ENCODE data around the gene ANAPC15.
"Not testable (repeated sequence)": the region's sequence is repeated elsewhere in the genome, so short reads cannot be mapped to it uniquely, and the experiment has no call there.

ANAPC15 gene

DNA sequence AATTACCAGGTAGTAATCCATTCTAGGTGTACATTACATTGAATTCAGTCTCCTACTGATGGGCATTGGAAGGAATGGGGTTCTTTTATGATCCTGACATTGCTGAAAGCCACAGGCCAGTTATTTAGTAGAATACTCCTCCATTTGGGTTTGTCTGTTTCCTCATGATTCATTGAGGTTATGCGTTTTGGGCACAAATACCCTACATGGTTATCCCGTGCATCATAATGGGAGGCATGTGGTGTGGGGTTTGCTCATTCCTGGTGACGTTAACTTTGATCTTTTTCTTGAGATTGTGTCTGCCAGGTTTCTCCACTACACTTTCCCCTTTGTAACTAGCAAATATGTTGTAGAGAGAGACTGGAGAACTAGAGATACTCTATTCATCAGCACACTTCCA, 28.6 kb upstream of the ANAPC15 start:
- Histone ChIP-seq H3K27me3 (ENCODE audit: control insufficient read depth, insufficient read depth, low read length) (peaks cover 3% of the 10 kb centered on the region; the same call in 1 of the 2 replicates), H3K4me3 (ENCODE audit: low read depth, low read length) (no peak overlapping the region), H3K9ac (ENCODE audit: low read length) (no peak overlapping the region), H3K9me3 (ENCODE audit: control insufficient read depth, insufficient read depth, low read depth, low read length) (no peaks in the 10 kb centered on the region), H3K27ac (ENCODE audit: low read depth, low read length) (no peak overlapping the region), H3K36me3 (ENCODE audit: control insufficient read depth, insufficient read depth, low read length) (no peaks in the 10 kb centered on the region), H3K4me1 (ENCODE audit: control insufficient read depth, insufficient read depth, low read length) (peaks cover 4% of the 10 kb centered on the region; the same call in 1 of the 2 replicates)

- Histone ChIP-seq H3K27me3 (ENCODE audit: control insufficient read depth, insufficient read depth, low read length) (peaks cover 3% of the 10 kb centered on the region; the same call in 1 of the 2 replicates), H3K9ac (ENCODE audit: low read length) (no peak overlapping the region), H3K4me3 (ENCODE audit: low read depth, low read length) (no peak overlapping the region), H3K36me3 (ENCODE audit: control insufficient read depth, insufficient read depth, low read length) (no peaks in the 10 kb centered on the region), H3K4me1 (ENCODE audit: control insufficient read depth, insufficient read depth, low read length) (peaks cover 4% of the 10 kb centered on the region; the same call in 1 of the 2 replicates), H3K27ac (ENCODE audit: low read depth, low read length) (no peak overlapping the region), H3K9me3 (ENCODE audit: control insufficient read depth, insufficient read depth, low read depth, low read length) (no peaks in the 10 kb centered on the region)
Measured at GRCh38 chr11:72140661-72141060, 28.2 kb upstream of the ANAPC15 start.

- Histone ChIP-seq H3K9me3 (ENCODE audit: control insufficient read depth, insufficient read depth, low read depth, low read length) (no peaks in the 10 kb centered on the region), H3K4me3 (ENCODE audit: low read depth, low read length) (no peak overlapping the region), H3K4me1 (ENCODE audit: control insufficient read depth, insufficient read depth, low read length) (peaks cover 4% of the 10 kb centered on the region; the same call in 1 of the 2 replicates), H3K36me3 (ENCODE audit: control insufficient read depth, insufficient read depth, low read length) (no peaks in the 10 kb centered on the region), H3K27ac (ENCODE audit: low read depth, low read length) (no peak overlapping the region), H3K27me3 (ENCODE audit: control insufficient read depth, insufficient read depth, low read length) (peaks cover 3% of the 10 kb centered on the region; the same call in 1 of the 2 replicates), H3K9ac (ENCODE audit: low read length) (no peak overlapping the region)
Measured at GRCh38 chr11:72139500-72139899, 27.0 kb upstream of the ANAPC15 start.

DNA sequence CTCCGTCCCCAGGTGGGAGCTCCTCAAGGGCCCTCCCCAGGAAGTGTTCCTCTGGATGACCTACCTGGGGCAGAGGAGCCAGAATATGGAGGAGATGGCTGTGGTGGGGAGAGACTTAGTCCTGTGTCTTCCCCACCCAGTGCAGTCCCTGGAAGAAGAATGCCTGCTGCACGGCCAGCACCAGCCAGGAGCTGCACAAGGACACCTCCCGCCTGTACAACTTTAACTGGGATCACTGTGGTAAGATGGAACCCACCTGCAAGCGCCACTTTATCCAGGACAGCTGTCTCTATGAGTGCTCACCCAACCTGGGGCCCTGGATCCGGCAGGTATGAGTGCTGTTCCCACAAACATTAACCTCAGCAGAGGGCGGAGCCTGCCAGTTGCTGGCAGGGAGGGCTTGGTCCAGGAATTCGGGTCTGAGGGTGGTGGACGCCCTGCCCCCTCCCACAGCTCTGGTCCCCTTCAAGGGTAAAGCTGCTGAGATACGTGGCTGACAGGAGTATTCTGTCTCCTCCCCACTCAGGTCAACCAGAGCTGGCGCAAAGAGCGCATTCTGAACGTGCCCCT, 26.4 kb upstream of the ANAPC15 start:
- no peak overlapping the region for H3K4me3 ChIP-seq (ENCODE audit: low read depth, low read length)
- H3K27ac ChIP-seq (ENCODE audit: low read depth, low read length): no peak overlapping the region
- H3K9ac ChIP-seq (ENCODE audit: low read length): no peak overlapping the region
- H3K9me3 ChIP-seq (ENCODE audit: control insufficient read depth, insufficient read depth, low read depth, low read length): no peaks in the 10 kb centered on the region
- H3K36me3 ChIP-seq (ENCODE audit: control insufficient read depth, insufficient read depth, low read length): no peaks in the 10 kb centered on the region
- H3K4me1 ChIP-seq (ENCODE audit: control insufficient read depth, insufficient read depth, low read length): peaks cover 4% of the 10 kb centered on the region; the same call in 1 of the 2 replicates
- H3K27me3 ChIP-seq (ENCODE audit: control insufficient read depth, insufficient read depth, low read length): peaks cover 3% of the 10 kb centered on the region; the same call in 1 of the 2 replicates

DNA sequence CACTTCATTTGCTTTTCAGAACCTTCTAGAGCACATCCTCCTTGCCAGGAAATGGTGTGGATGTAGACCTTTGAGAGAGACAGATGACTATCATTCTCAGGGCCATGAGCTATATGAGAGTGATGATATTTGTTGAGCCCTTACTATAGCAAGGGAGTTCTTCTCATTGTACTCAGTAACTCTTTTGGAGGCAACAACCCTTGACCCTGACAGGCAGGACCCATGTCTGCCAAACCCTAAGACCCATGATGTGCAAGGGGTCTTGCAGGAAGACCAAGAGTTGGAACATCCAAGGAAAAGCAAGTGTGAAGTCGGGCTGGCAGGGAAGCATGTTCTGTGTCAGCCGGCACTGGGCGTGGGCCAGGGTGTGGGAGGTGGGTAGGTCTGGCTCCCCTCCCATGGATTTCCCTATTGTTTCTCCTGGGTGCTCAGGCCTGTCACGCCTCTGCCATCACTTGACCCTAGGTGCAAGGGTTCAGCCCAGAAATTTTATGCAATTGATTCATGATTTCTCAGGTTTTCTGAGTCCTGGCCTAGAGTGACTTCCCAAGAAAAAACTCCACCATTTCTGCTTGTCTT, 24.3 kb upstream of the ANAPC15 start:
- peaks cover 4% of the 10 kb centered on the region; the same call in 1 of the 2 replicates for H3K4me1 ChIP-seq (ENCODE audit: control insufficient read depth, insufficient read depth, low read length)
- no peak overlapping the region for H3K27ac ChIP-seq (ENCODE audit: low read depth, low read length)
- H3K4me3 ChIP-seq (ENCODE audit: low read depth, low read length): no peak overlapping the region
- H3K27me3 ChIP-seq (ENCODE audit: control insufficient read depth, insufficient read depth, low read length): peaks cover 8% of the 10 kb centered on the region
- no peaks in the 10 kb centered on the region for H3K36me3 ChIP-seq (ENCODE audit: control insufficient read depth, insufficient read depth, low read length)
- no peaks in the 10 kb centered on the region for H3K9me3 ChIP-seq (ENCODE audit: control insufficient read depth, insufficient read depth, low read depth, low read length)
- H3K9ac ChIP-seq (ENCODE audit: low read length): no peak overlapping the region

DNA sequence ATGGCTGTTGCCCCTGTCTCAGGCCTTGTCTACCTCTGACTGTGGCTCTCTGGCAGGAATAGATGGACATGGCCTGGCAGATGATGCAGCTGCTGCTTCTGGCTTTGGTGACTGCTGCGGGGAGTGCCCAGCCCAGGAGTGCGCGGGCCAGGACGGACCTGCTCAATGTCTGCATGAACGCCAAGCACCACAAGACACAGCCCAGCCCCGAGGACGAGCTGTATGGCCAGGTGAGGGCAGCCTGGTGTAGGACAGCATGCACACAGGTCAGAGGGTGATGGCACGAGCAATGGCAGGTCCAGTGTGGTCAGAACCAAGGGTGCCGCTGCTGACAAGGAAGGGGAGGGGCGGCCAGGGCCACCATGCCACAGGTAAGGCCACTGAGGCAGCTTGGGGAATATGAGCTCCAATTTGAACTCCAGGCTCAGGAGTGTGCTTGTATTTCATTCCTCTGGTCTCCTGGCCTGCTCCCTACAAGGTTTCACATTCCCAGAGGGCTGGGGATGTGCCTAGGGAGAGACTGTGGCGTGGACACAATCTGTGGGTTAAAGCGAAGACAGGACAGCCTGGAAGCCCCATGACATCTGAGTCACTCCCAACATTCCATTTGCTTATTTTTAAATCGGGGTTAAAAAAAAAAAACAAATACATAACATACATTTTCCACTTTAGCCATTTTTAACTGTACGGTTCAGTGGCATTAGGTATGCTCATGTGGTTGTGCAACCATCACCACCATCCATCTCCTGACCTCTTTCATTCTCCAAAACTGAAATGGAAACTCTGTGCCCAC, 23.6 kb upstream of the ANAPC15 start:
- no peak overlapping the region for H3K27ac ChIP-seq (ENCODE audit: low read depth, low read length)
- H3K36me3 ChIP-seq (ENCODE audit: control insufficient read depth, insufficient read depth, low read length): no peaks in the 10 kb centered on the region
- H3K9ac ChIP-seq (ENCODE audit: low read length): no peak overlapping the region
- no peak overlapping the region for H3K4me3 ChIP-seq (ENCODE audit: low read depth, low read length)
- H3K9me3 ChIP-seq (ENCODE audit: control insufficient read depth, insufficient read depth, low read depth, low read length): no peaks in the 10 kb centered on the region
- peaks cover 5% of the 10 kb centered on the region for H3K27me3 ChIP-seq (ENCODE audit: control insufficient read depth, insufficient read depth, low read length)
- H3K4me1 ChIP-seq (ENCODE audit: control insufficient read depth, insufficient read depth, low read length): peaks cover 2% of the 10 kb centered on the region; the same call in 1 of the 2 replicates

GRCh38 chr11:72135473-72135872, 23.0 kb upstream of the ANAPC15 start, which contains the start of gene FOLR3:
TSS of gene FOLR3 (plus strand) at chr11:72135725. CDS start at chr11:72135953, 228 bp downstream.
- H3K27me3 ChIP-seq (ENCODE audit: control insufficient read depth, insufficient read depth, low read length); H3K9me3 ChIP-seq (ENCODE audit: control insufficient read depth, insufficient read depth, low read depth, low read length); H3K36me3 ChIP-seq (ENCODE audit: control insufficient read depth, insufficient read depth, low read length); H3K9ac ChIP-seq (ENCODE audit: low read length); H3K4me3 ChIP-seq (ENCODE audit: low read depth, low read length); H3K27ac ChIP-seq (ENCODE audit: low read depth, low read length); H3K4me1 ChIP-seq (ENCODE audit: control insufficient read depth, insufficient read depth, low read length): not testable (repeated sequence)

- H3K36me3 ChIP-seq (ENCODE audit: control insufficient read depth, insufficient read depth, low read length): no peaks in the 10 kb centered on the region
- no peaks in the 10 kb centered on the region for H3K4me1 ChIP-seq (ENCODE audit: control insufficient read depth, insufficient read depth, low read length)
- peaks cover 4% of the 10 kb centered on the region for H3K27me3 ChIP-seq (ENCODE audit: control insufficient read depth, insufficient read depth, low read length)
- no peak overlapping the region for H3K27ac ChIP-seq (ENCODE audit: low read depth, low read length)
- H3K9ac ChIP-seq (ENCODE audit: low read length): no peak overlapping the region
- H3K9me3 ChIP-seq (ENCODE audit: control insufficient read depth, insufficient read depth, low read depth, low read length): peaks cover 17% of the 10 kb centered on the region
- no peak overlapping the region for H3K4me3 ChIP-seq (ENCODE audit: low read depth, low read length)
Measured at GRCh38 chr11:72132646-72133045, 20.2 kb upstream of the ANAPC15 start.

- Histone ChIP-seq H3K36me3 (ENCODE audit: control insufficient read depth, insufficient read depth, low read length) (no peaks in the 10 kb centered on the region), H3K27ac (ENCODE audit: low read depth, low read length) (no peak overlapping the region), H3K9ac (ENCODE audit: low read length) (no peak overlapping the region), H3K27me3 (ENCODE audit: control insufficient read depth, insufficient read depth, low read length) (peaks cover 4% of the 10 kb centered on the region), H3K4me3 (ENCODE audit: low read depth, low read length) (no peak overlapping the region), H3K9me3 (ENCODE audit: control insufficient read depth, insufficient read depth, low read depth, low read length) (peaks cover 27% of the 10 kb centered on the region), H3K4me1 (ENCODE audit: control insufficient read depth, insufficient read depth, low read length) (no peaks in the 10 kb centered on the region)
Measured at GRCh38 chr11:72129381-72129780, 16.9 kb upstream of the ANAPC15 start.

GRCh38 chr11:72127923-72128322, 15.4 kb upstream of the ANAPC15 start:
- no peaks in the 10 kb centered on the region for H3K36me3 ChIP-seq (ENCODE audit: control insufficient read depth, insufficient read depth, low read length)

DNA sequence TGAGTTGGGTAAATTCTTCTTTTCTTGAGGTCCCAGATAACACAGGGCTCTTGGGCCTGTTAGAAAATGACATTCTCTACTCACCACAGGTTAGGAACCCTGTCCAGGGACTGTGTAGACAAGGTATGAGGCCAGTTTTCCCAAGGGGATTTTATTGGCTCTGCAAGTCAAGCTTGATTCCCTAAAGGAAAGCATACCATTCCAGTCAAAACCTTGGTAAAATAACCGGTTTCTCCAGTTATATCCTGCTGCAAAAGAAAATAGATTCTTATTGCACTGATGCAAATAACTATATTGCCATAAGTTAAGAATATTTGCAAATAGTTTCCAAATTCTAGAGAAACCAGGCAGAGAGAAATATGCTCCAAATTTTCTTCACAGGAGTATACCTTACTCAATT, 13.5 kb upstream of the ANAPC15 start:
- H3K27me3 ChIP-seq (ENCODE audit: control insufficient read depth, insufficient read depth, low read length): no peaks in the 10 kb centered on the region
- peaks cover 28% of the 10 kb centered on the region for H3K9me3 ChIP-seq (ENCODE audit: control insufficient read depth, insufficient read depth, low read depth, low read length)
- no peaks in the 10 kb centered on the region for H3K4me1 ChIP-seq (ENCODE audit: control insufficient read depth, insufficient read depth, low read length)
- H3K9ac ChIP-seq (ENCODE audit: low read length): no peak overlapping the region
- H3K4me3 ChIP-seq (ENCODE audit: low read depth, low read length): no peak overlapping the region
- H3K27ac ChIP-seq (ENCODE audit: low read depth, low read length): no peak overlapping the region
- H3K36me3 ChIP-seq (ENCODE audit: control insufficient read depth, insufficient read depth, low read length): no peaks in the 10 kb centered on the region

More at GRCh38 chr11:72127923-72128322, 15.4 kb upstream of the ANAPC15 start:
- Histone ChIP-seq H3K4me1 (ENCODE audit: control insufficient read depth, insufficient read depth, low read length) (no peaks in the 10 kb centered on the region), H3K9me3 (ENCODE audit: control insufficient read depth, insufficient read depth, low read depth, low read length) (peaks cover 28% of the 10 kb centered on the region), H3K4me3 (ENCODE audit: low read depth, low read length) (no peak overlapping the region), H3K27ac (ENCODE audit: low read depth, low read length) (no peak overlapping the region), H3K9ac (ENCODE audit: low read length) (no peak overlapping the region), H3K27me3 (ENCODE audit: control insufficient read depth, insufficient read depth, low read length) (peaks cover under 1% of the 10 kb centered on the region; the same call in 1 of the 2 replicates)
